ENCODE results near the gene PCNX2. TPM values are rescaled to one million over a fixed set of nuclear protein-coding genes. Genes with fewer than 3 reads are reported as not detected.

PCNX2 gene
- polyA plus RNA-seq, 6 donors from 2014 or later: 0.66 to 5.4 (median 2.4) TPM; not detected in 1

GRCh38 chr1:233331676-233332519 lies 36.4 kb upstream of the PCNX2 start:
- ATAC-seq (ENCODE audit: low read depth in 2 of 2) (no peak), DNase-seq (no peak)
- no peak overlapping the region for H3K27ac Mint-ChIP-seq
- H3K27me3 Mint-ChIP-seq: peaks cover 5 to 21% (median 13%) of the 10 kb centered on the region in 3 donors
- H3K4me3 Mint-ChIP-seq: no peak overlapping the region
- no peaks in the 10 kb centered on the region for H3K9me3 Mint-ChIP-seq
- H3K4me1 Mint-ChIP-seq: peaks cover 15 to 18% (median 18%) of the 10 kb centered on the region in 3 donors
- no peaks in the 10 kb centered on the region for H3K36me3 Mint-ChIP-seq

DNA sequence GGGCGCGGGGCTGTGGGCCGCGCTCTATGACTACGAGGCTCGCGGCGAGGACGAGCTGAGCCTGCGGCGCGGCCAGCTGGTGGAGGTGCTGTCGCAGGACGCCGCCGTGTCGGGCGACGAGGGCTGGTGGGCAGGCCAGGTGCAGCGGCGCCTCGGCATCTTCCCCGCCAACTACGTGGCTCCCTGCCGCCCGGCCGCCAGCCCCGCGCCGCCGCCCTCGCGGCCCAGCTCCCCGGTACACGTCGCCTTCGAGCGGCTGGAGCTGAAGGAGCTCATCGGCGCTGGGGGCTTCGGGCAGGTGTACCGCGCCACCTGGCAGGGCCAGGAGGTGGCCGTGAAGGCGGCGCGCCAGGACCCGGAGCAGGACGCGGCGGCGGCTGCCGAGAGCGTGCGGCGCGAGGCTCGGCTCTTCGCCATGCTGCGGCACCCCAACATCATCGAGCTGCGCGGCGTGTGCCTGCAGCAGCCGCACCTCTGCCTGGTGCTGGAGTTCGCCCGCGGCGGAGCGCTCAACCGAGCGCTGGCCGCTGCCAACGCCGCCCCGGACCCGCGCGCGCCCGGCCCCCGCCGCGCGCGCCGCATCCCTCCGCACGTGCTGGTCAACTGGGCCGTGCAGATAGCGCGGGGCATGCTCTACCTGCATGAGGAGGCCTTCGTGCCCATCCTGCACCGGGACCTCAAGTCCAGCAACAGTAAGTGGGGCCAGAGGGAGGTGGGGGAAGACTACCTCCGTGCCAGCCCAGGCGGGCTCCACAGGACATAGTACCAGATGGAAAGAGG lies 32.8 kb upstream of the PCNX2 start:
- Mint-ChIP-seq H3K4me3 (peak overlapping the region; percentile 68 to 91 (median 81)), H3K4me1 (peaks cover 18 to 21% (median 21%) of the 10 kb centered on the region in 3 donors), H3K27me3 (peaks cover 0 to 14% (median 14%) of the 10 kb centered on the region in 3 donors), H3K36me3 (no peaks in the 10 kb centered on the region), H3K27ac (no peak overlapping the region), H3K9me3 (no peaks in the 10 kb centered on the region)
- DNase-seq (peak; percentile 46), ATAC-seq (ENCODE audit: low read depth in 2 of 2) (peak; percentile 10 to 18)

- Mint-ChIP-seq H3K27ac (peak within 1 kb of the TSS in 5 of 6 donors; percentile 28 to 95 (median 78)), H3K36me3 (no peaks in the 10 kb centered on the region), H3K4me1 (peaks cover 18 to 21% (median 21%) of the 10 kb centered on the region in 3 donors), H3K4me3 (peak within 1 kb of the TSS; percentile 78 to 91 (median 88)), H3K9me3 (peaks cover 0 to 2% (median 0%) of the 10 kb centered on the region in 7 donors), H3K27me3 (peaks cover 0 to 19% (median 18%) of the 10 kb centered on the region in 3 donors)
- peak in 1 of 2 donors; percentile 28 for ATAC-seq (ENCODE audit: low read depth in 2 of 2)
- DNase-seq: no peak
Measured at GRCh38 chr1:233327651-233328141, 32.2 kb upstream of the PCNX2 start, which contains the start of gene MAP3K21. Gene MAP3K21, plus strand, starts transcription at chr1:233327724. Its CDS starts 305 bp downstream, at chr1:233328029.

DNA sequence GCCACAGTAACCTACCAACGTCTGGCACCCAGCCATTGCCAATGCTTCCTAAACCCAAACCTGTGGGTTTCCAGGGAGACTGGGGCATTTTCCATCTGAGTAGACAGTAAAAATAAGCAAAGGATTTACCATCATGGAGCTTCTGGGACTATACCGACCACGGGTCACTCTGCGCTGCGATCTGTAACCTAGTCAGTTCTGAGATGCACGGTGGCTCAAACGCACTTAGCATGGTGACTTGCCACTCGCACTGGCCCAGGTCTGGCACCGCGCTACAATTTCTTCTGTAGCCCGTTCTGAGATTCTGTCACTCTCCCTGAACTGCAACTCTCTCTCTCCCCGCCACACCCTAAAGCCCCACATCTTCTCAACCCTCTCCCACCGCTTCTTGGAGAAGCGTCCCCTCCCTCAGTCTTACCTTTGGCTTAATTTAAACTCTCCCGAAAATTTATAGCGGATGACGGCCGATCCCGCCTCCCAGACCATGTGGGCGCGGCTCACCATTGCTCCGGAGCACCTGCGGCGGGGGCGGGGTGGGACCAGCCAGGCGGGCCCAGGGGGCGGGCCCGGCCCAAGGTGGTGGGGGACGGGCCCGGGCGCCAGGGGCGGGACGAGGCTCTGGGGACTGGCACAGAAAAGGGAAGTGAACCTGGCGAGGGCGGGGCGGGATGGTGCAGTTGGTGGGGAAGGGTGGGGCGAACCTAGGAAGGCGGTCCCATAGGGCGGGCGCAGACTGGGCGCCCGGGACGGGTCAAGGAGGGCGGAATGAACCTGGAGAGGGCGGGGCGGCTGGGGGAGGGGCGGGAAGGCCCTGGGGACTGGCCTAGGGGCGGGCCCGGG lies 31.5 kb upstream of the PCNX2 start:
- Mint-ChIP-seq H3K4me1 (peaks cover 17 to 18% (median 18%) of the 10 kb centered on the region in 3 donors), H3K36me3 (no peaks in the 10 kb centered on the region), H3K9me3 (peaks cover 0 to 2% (median 0%) of the 10 kb centered on the region in 7 donors), H3K27me3 (peaks cover 3 to 25% (median 22%) of the 10 kb centered on the region in 3 donors), H3K27ac (peak overlapping the region in 5 of 6 donors; percentile 28 to 95 (median 78)), H3K4me3 (peak overlapping the region; percentile 63 to 90 (median 84))
- ATAC-seq (ENCODE audit: low read depth in 2 of 2) (peak; percentile 92), DNase-seq (peak; percentile 94)

- peaks cover 15 to 18% (median 16%) of the 10 kb centered on the region in 3 donors for H3K4me1 Mint-ChIP-seq
- ATAC-seq (ENCODE audit: low read depth in 2 of 2) (no peak), DNase-seq (no peak)
- peaks cover 0 to 2% (median 0%) of the 10 kb centered on the region in 7 donors for H3K9me3 Mint-ChIP-seq
- H3K4me3 Mint-ChIP-seq: peak overlapping the region in 3 of 8 donors; percentile 78 to 89 (median 82)
- H3K27ac Mint-ChIP-seq: peak overlapping the region in 1 of 6 donors; percentile 95
- no peaks in the 10 kb centered on the region for H3K36me3 Mint-ChIP-seq
- peaks cover 6 to 26% (median 22%) of the 10 kb centered on the region in 3 donors for H3K27me3 Mint-ChIP-seq
Measured at GRCh38 chr1:233326319-233326718, 30.8 kb upstream of the PCNX2 start.

- Mint-ChIP-seq H3K27me3 (peaks cover 18 to 30% (median 29%) of the 10 kb centered on the region in 3 donors), H3K4me1 (peaks cover 5 to 10% (median 9%) of the 10 kb centered on the region in 3 donors), H3K9me3 (peaks cover 0 to 2% (median 0%) of the 10 kb centered on the region in 7 donors), H3K36me3 (no peaks in the 10 kb centered on the region), H3K27ac (no peak overlapping the region), H3K4me3 (no peak overlapping the region)
- no peak for ATAC-seq (ENCODE audit: low read depth in 2 of 2)
- no peak for DNase-seq
Measured at GRCh38 chr1:233323718-233324117, 28.2 kb upstream of the PCNX2 start.

DNA sequence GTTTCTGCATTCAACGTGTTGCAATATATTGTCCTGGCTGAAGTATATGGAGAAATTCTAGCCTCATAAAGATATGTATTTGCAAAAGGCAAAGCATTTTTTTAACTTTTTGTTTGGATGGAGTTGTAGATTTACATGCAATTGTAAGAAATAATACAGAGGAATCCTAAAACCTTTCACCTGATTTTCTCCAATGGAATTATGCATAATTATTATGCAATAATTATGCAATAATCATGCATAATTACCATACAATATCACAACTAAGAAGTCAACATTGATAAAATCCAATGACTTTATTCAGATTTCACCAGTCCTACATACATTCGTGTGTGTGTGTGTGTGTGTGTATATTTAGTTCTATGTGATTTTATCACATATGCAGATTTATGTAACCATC lies 24.5 kb upstream of the PCNX2 start:
- ATAC-seq (ENCODE audit: low read depth in 2 of 2): no peak

GRCh38 chr1:233319272-233319671 lies 23.7 kb upstream of the PCNX2 start:
- peaks cover 0 to 2% (median 0%) of the 10 kb centered on the region in 7 donors for H3K9me3 Mint-ChIP-seq
- no peak overlapping the region for H3K4me3 Mint-ChIP-seq
- H3K36me3 Mint-ChIP-seq: no peaks in the 10 kb centered on the region
- DNase-seq (no peak), ATAC-seq (ENCODE audit: low read depth in 2 of 2) (no peak)
- H3K27ac Mint-ChIP-seq: no peak overlapping the region
- no peaks in the 10 kb centered on the region for H3K4me1 Mint-ChIP-seq
- peaks cover 24 to 50% (median 38%) of the 10 kb centered on the region in 3 donors for H3K27me3 Mint-ChIP-seq

More for the DNA sequence above, 24.5 kb upstream of the PCNX2 start:
- Mint-ChIP-seq H3K9me3 (peaks cover 0 to 2% (median 0%) of the 10 kb centered on the region in 7 donors), H3K27me3 (peaks cover 24 to 46% (median 38%) of the 10 kb centered on the region in 3 donors), H3K4me3 (no peak overlapping the region), H3K36me3 (no peaks in the 10 kb centered on the region), H3K27ac (no peak overlapping the region), H3K4me1 (no peaks in the 10 kb centered on the region)
- DNase-seq: no peak

GRCh38 chr1:233316473-233316872 lies 20.9 kb upstream of the PCNX2 start:
- H3K9me3 Mint-ChIP-seq: no peaks in the 10 kb centered on the region
- peaks cover 20 to 28% (median 23%) of the 10 kb centered on the region in 3 donors for H3K27me3 Mint-ChIP-seq
- DNase-seq (no peak), ATAC-seq (ENCODE audit: low read depth in 2 of 2) (no peak)
- H3K27ac Mint-ChIP-seq: peak overlapping the region in 2 of 6 donors; percentile 4 to 62
- H3K4me1 Mint-ChIP-seq: no peaks in the 10 kb centered on the region
- no peak overlapping the region for H3K4me3 Mint-ChIP-seq
- H3K36me3 Mint-ChIP-seq: no peaks in the 10 kb centered on the region

- Mint-ChIP-seq H3K4me3 (no peak overlapping the region), H3K4me1 (no peaks in the 10 kb centered on the region), H3K36me3 (no peaks in the 10 kb centered on the region), H3K27me3 (peaks cover 23 to 28% (median 26%) of the 10 kb centered on the region in 3 donors), H3K9me3 (no peaks in the 10 kb centered on the region), H3K27ac (no peak overlapping the region)
- no peak for ATAC-seq (ENCODE audit: low read depth in 2 of 2)
- no peak for DNase-seq
Measured at GRCh38 chr1:233315718-233316301, 20.3 kb upstream of the PCNX2 start.

DNA sequence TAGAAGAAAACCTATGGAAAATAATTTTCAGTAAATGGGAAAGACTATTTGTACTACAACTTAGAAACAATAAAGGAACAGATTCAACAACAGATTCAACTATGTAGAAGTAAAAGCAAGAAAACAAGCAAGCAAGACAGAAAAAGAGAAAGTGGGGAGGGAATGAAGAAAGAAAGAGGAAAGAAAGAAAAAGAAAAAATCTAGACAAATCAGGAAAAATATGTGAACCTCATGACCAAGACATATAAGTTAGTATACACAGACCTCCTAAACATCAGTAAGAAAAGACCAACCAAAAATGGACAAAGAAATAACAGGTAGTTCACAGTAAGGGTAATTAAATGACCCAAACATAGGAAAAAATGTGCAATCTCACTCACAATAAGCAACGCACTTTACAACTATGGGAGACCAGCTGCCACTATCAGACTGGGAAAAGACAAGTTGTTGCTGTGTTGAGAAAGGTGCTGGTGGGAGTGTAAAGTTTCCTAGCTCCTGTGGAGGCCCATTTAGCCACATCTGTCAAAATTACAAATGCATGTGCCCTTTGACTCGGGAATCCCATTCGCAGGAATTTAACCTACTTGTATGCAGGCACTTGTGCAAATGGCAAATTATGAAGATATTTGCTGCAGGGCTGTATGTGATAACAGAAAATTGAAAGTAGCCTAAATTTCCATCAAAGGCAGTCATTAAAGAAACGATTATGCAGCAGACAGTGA lies 18.1 kb upstream of the PCNX2 start:
- Mint-ChIP-seq H3K4me1 (peaks cover 0 to 3% (median 0%) of the 10 kb centered on the region in 3 donors), H3K36me3 (no peaks in the 10 kb centered on the region), H3K27ac (no peak overlapping the region), H3K27me3 (peaks cover 9 to 20% (median 12%) of the 10 kb centered on the region in 3 donors), H3K4me3 (no peak overlapping the region), H3K9me3 (no peaks in the 10 kb centered on the region)
- DNase-seq (no peak), ATAC-seq (ENCODE audit: low read depth in 2 of 2) (no peak)
